SU-DHL-6 (cell line): ENCODE measurements around the gene SLC17A7.
A peak's percentile ranks its signal among the peaks of the same experiment; 100 is the strongest.

ENCODE experiments used
- H2AFZ ChIP-seq: fragments of 200-600 bp; sonication (generic); 2 replicates; pipeline ENCODE4 v1.6.1; 2014; ENCODE audit warnings: low read depth, mild to moderate bottlenecking, moderate library complexity, mixed read lengths, antibody characterized with exemption, low read length; ENCODE audit not compliant: severe bottlenecking
- H3F3A ChIP-seq: fragments of 200-600 bp; shearing (Covaris generic); 2 replicates; pipeline ENCODE4 v1.6.0; 2016; ENCODE audit warnings: antibody characterized with exemption, mild to moderate bottlenecking; ENCODE audit not compliant: insufficient read depth
- H3K27ac ChIP-seq: fragments of 200-600 bp; sonication (generic); 2 replicates; pipeline ENCODE4 v1.5.1; 2016; ENCODE audit warnings: low read depth, mild to moderate bottlenecking, low read length, moderate library complexity, mixed read lengths
- H3K27me3 ChIP-seq: fragments of 200-600 bp; sonication (generic), shearing (Covaris generic); 2 replicates; pipeline ENCODE4 v1.6.0; 2014; ENCODE audit warnings: mild to moderate bottlenecking, low read length
- H3K36me3 ChIP-seq: fragments of 200-600 bp; sonication (generic); 2 replicates; pipeline ENCODE4 v1.6.1; 2014; ENCODE audit warnings: mild to moderate bottlenecking, low read length, mixed read lengths
- H3K4me2 ChIP-seq: fragments of 300-600, 200-600 bp; shearing (Covaris generic), sonication (generic); 2 replicates; pipeline ENCODE4 v1.6.0; 2014; ENCODE audit warnings: low read length, low read depth, mild to moderate bottlenecking; ENCODE audit not compliant: poor library complexity, severe bottlenecking
- H3K4me3 ChIP-seq: fragments of 200-600 bp; sonication (generic); 2 replicates; pipeline ENCODE4 v1.5.1; 2014; ENCODE audit warnings: antibody characterized with exemption, low read length, mild to moderate bottlenecking, mixed read lengths; ENCODE audit not compliant: insufficient read depth, poor library complexity, severe bottlenecking
- H3K79me2 ChIP-seq: fragments of 200-600 bp; sonication (generic); 2 replicates; pipeline ENCODE4 v1.6.1; 2014; ENCODE audit warnings: mild to moderate bottlenecking, low read length, moderate library complexity; ENCODE audit not compliant: insufficient read depth
- H3K9ac ChIP-seq: fragments of 200-600 bp; sonication (generic); 2 replicates; pipeline ENCODE4 v1.7.0; 2014; ENCODE audit warnings: mild to moderate bottlenecking, low read length
- H3K9me2 ChIP-seq: fragments of 200-600 bp; sonication (generic); replicated peaks from 2 replicates; pipeline ENCODE4 v1.6.1; 2014; ENCODE audit warnings: low read length; ENCODE audit not compliant: insufficient read depth
- H3K9me3 ChIP-seq: fragments of 200-600 bp; sonication (generic); 2 replicates; pipeline ENCODE4 v1.6.1; 2014; ENCODE audit warnings: low read length, mixed read lengths; ENCODE audit not compliant: insufficient read depth
- H4K20me1 ChIP-seq: fragments of 200-600 bp; sonication (generic); 2 replicates; pipeline ENCODE4 v1.6.1; 2014; ENCODE audit warnings: low read depth, mild to moderate bottlenecking, antibody characterized with exemption, low read length, moderate library complexity, mixed read lengths
- EZH2phosphoT487 ChIP-seq: fragments of 200-600 bp; sonication (generic), shearing (Covaris generic); conservative IDR thresholded peaks from 2 replicates; pipeline ENCODE4 v1.6.1; 2018; ENCODE audit warnings: mild to moderate bottlenecking, antibody characterized with exemption, low read length, moderate library complexity, mixed read lengths
- TF ChIP-seq, protein P1 (sequence below): fragments of 200-600 bp; sonication (generic); IDR thresholded peaks from one replicate; pipeline ENCODE4 v1.5.1; 2017; ENCODE audit warnings: antibody characterized with exemption, mild to moderate bottlenecking, low read length, moderate library complexity; ENCODE audit not compliant: insufficient read depth, poor library complexity, severe bottlenecking

The SLC17A7 gene

DNA sequence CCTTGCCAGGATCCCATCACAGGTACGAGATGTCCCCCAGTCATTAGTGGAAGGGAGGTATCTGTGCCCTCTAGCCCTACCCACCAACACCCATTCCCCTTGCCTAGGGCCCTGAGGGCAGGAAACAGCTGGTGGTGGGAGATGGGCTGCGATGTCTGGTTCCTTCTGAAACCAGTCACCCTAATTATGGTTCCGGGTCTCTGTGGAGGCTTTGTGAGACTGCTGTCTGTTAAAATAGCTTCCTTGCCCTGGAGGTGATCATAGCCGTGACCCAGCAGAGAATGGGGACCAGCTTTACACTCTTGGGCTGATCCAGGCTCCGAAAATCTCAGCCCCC, 17.2 kb upstream of the SLC17A7 start:
- Histone ChIP-seq H4K20me1 (no peaks in the 10 kb centered on the region), H3K9me2 (no peaks in the 10 kb centered on the region), H3F3A (0 out of 2 replicates have a peak, but pooled peaks cover 6% of the 10 kb centered on the region), H2AFZ (no peak overlapping the region), H3K4me3 (no peak overlapping the region), H3K9me3 (no peaks in the 10 kb centered on the region), H3K9ac (no peak overlapping the region), H3K27me3 (no peaks in the 10 kb centered on the region), H3K79me2 (peaks cover 18% of the 10 kb centered on the region), H3K36me3 (no peaks in the 10 kb centered on the region), H3K27ac (no peak overlapping the region), H3K4me2 (no peak overlapping the region)
- no peak for TF ChIP-seq EZH2phosphoT487
- TF ChIP-seq, protein P1, sequence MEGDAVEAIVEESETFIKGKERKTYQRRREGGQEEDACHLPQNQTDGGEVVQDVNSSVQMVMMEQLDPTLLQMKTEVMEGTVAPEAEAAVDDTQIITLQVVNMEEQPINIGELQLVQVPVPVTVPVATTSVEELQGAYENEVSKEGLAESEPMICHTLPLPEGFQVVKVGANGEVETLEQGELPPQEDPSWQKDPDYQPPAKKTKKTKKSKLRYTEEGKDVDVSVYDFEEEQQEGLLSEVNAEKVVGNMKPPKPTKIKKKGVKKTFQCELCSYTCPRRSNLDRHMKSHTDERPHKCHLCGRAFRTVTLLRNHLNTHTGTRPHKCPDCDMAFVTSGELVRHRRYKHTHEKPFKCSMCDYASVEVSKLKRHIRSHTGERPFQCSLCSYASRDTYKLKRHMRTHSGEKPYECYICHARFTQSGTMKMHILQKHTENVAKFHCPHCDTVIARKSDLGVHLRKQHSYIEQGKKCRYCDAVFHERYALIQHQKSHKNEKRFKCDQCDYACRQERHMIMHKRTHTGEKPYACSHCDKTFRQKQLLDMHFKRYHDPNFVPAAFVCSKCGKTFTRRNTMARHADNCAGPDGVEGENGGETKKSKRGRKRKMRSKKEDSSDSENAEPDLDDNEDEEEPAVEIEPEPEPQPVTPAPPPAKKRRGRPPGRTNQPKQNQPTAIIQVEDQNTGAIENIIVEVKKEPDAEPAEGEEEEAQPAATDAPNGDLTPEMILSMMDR, result no peak

DNA sequence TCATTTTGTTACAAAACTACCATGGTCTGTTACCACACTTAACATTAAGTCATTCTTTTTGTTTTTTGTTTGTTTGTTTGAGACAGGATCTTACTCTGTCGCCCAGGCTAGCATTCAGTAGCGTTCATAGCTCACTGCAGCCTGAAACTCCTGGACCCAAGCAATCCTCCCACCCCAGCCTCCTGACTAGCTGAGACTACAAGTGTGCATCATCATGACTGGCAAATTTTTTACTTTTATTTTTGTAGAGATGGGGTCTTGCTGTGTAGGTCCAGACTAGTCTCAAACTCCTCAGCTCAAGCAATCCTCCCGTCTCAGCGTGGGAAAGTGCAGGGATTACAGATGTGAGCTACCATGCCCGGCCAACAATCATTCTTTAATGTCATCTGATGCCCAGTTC, 15.0 kb upstream of the SLC17A7 start:
- Histone ChIP-seq H3K27me3 (no peaks in the 10 kb centered on the region), H3K9me3 (no peaks in the 10 kb centered on the region), H3K9me2 (no peaks in the 10 kb centered on the region), H3K36me3 (no peaks in the 10 kb centered on the region), H3F3A (peaks cover 21% of the 10 kb centered on the region), H3K27ac (no peak overlapping the region), H3K79me2 (peaks cover 22% of the 10 kb centered on the region), H3K9ac (no peak overlapping the region), H4K20me1 (no peaks in the 10 kb centered on the region), H3K4me3 (no peak overlapping the region), H3K4me2 (no peak overlapping the region), H2AFZ (no peak overlapping the region)
- TF ChIP-seq, protein P1, result no peak
- no peak for TF ChIP-seq EZH2phosphoT487

DNA sequence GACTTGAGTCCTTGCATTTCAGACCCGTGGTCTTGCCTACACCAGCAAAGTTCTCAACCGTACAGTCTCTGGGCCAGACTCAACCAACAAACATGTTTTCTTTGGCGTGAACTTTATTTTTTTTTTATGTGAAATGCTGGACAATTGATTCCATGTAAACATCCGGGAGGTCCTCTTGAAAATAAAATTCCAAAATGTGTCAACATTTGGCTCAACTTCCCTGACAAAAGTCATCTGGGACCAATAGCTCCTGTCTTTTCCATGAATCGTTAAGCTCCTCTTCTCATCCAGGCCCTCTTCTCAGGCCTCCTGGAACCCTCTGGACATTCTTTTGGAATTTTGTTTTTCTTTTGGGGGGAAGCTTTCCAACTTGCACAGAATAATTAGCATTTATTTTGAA, 14.4 kb upstream of the SLC17A7 start:
- H3F3A ChIP-seq, result peaks cover 21% of the 10 kb centered on the region
- H3K4me2 ChIP-seq, result no peak overlapping the region
- H3K4me3 ChIP-seq, result no peak overlapping the region
- no peaks in the 10 kb centered on the region for H3K27me3 ChIP-seq
- no peak overlapping the region for H3K9ac ChIP-seq
- H3K36me3 ChIP-seq, result no peaks in the 10 kb centered on the region
- no peak for TF ChIP-seq EZH2phosphoT487
- no peaks in the 10 kb centered on the region for H3K9me3 ChIP-seq
- no peaks in the 10 kb centered on the region for H4K20me1 ChIP-seq
- H2AFZ ChIP-seq, result no peak overlapping the region
- peaks cover 27% of the 10 kb centered on the region for H3K79me2 ChIP-seq
- no peak overlapping the region for H3K27ac ChIP-seq
- no peaks in the 10 kb centered on the region for H3K9me2 ChIP-seq

DNA sequence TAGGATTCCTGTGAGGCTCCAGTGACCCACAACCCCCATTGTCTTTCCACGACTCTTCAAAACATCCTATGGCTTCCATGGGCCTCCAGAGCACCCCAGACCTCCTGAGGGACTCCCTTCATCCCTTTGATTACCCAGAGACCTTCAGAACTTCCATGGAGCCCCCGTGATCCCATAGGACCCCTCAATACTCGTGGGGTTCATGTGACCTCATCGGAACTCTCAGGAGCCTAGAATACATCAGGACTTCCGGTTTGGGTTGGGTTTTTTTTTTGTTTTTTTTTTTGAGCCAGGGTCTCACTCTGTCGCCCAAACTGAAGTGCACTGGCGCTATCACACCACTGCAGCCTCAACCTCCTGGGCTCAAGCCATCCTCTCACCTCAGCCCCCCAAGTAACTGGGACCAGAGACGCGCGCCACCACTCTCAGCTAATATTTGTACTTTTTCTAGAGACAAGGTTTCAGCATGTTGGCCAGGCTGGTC, 12.5 kb upstream of the SLC17A7 start:
- no peaks in the 10 kb centered on the region for H3K27me3 ChIP-seq
- H3K4me2 ChIP-seq, result peak overlapping the region; percentile 99
- H3K4me3 ChIP-seq, result peak overlapping the region; percentile 99
- H3K9ac ChIP-seq, result peak overlapping the region; percentile 98
- H2AFZ ChIP-seq, result no peak overlapping the region
- no peaks in the 10 kb centered on the region for H3K9me3 ChIP-seq
- H3K36me3 ChIP-seq, result no peaks in the 10 kb centered on the region
- H3F3A ChIP-seq, result peaks cover 21% of the 10 kb centered on the region
- H3K27ac ChIP-seq, result peak overlapping the region; percentile 93
- H3K79me2 ChIP-seq, result peaks cover 36% of the 10 kb centered on the region
- no peaks in the 10 kb centered on the region for H4K20me1 ChIP-seq
- TF ChIP-seq, protein P1, result no peak
- TF ChIP-seq EZH2phosphoT487, result no peak
- no peaks in the 10 kb centered on the region for H3K9me2 ChIP-seq
